Dendritic cell treated with granulocyte-macrophage colony-stimulating factor and Interleukin-4, amounts not matched to agents 40 ng/mL and 50 ng/mL, for 4 days (primary cell): ENCODE data around the gene FAM180A.

Experiments
- H3K27ac Mint-ChIP-seq: one replicate; pipeline ENCODE4 v1.8.0; 2022; ENCODE audit warnings: mild to moderate bottlenecking, mixed read lengths
- H3K27me3 Mint-ChIP-seq: one replicate; pipeline ENCODE4 v1.8.0; 2022; ENCODE audit warnings: mild to moderate bottlenecking, mixed read lengths
- H3K36me3 Mint-ChIP-seq: one replicate; pipeline ENCODE4 v1.8.0; 2022; ENCODE audit warnings: low read depth, mixed read lengths
- H3K4me1 Mint-ChIP-seq: one replicate; pipeline ENCODE4 v1.8.0; 2022; ENCODE audit warnings: low read depth, mixed read lengths
- H3K4me3 Mint-ChIP-seq: one replicate; pipeline ENCODE4 v1.8.0; 2022; ENCODE audit warnings: mild to moderate bottlenecking, moderate library complexity, mixed read lengths
- H3K9me3 Mint-ChIP-seq: one replicate; pipeline ENCODE4 v1.8.0; 2022; ENCODE audit warnings: mixed read lengths
- intact Hi-C: fragments of 100-400 bp; cut with micrococcal nuclease; formaldehyde crosslinking; loops from one replicate; pipeline ENCODE4 v1.15.0; 2022

The FAM180A gene

GRCh38 chr7:135718794-135719437 lies 29.7 kb downstream of the FAM180A start:
- intact Hi-C loops = no loop called here
- H3K4me3 Mint-ChIP-seq = no peak overlapping the region
- peaks cover 5% of the 10 kb centered on the region for H3K4me1 Mint-ChIP-seq
- H3K9me3 Mint-ChIP-seq = no peaks in the 10 kb centered on the region
- no peaks in the 10 kb centered on the region for H3K36me3 Mint-ChIP-seq
- no peak overlapping the region for H3K27ac Mint-ChIP-seq
- H3K27me3 Mint-ChIP-seq = no peaks in the 10 kb centered on the region

- intact Hi-C loops = no loop called here
Measured at GRCh38 chr7:135718219-135718618, 30.4 kb downstream of the FAM180A start.

GRCh38 chr7:135717693-135718092 lies 30.9 kb downstream of the FAM180A start:
- Mint-ChIP-seq H3K9me3 (no peaks in the 10 kb centered on the region), H3K4me3 (no peak overlapping the region), H3K27ac (no peak overlapping the region), H3K27me3 (peaks cover 2% of the 10 kb centered on the region), H3K4me1 (peaks cover 5% of the 10 kb centered on the region), H3K36me3 (no peaks in the 10 kb centered on the region)
- intact Hi-C loops = no loop called here

More at GRCh38 chr7:135718219-135718618, 30.4 kb downstream of the FAM180A start:
- no peak overlapping the region for H3K4me3 Mint-ChIP-seq
- no peak overlapping the region for H3K27ac Mint-ChIP-seq
- H3K27me3 Mint-ChIP-seq = no peaks in the 10 kb centered on the region
- H3K36me3 Mint-ChIP-seq = no peaks in the 10 kb centered on the region
- H3K9me3 Mint-ChIP-seq = no peaks in the 10 kb centered on the region
- H3K4me1 Mint-ChIP-seq = peaks cover 5% of the 10 kb centered on the region

GRCh38 chr7:135716677-135717238 lies 31.9 kb downstream of the FAM180A start:
- intact Hi-C loops = no loop called here
- H3K27me3 Mint-ChIP-seq = peaks cover 2% of the 10 kb centered on the region
- H3K9me3 Mint-ChIP-seq = no peaks in the 10 kb centered on the region
- H3K27ac Mint-ChIP-seq = no peak overlapping the region
- H3K4me1 Mint-ChIP-seq = peaks cover 5% of the 10 kb centered on the region
- no peak overlapping the region for H3K4me3 Mint-ChIP-seq
- no peaks in the 10 kb centered on the region for H3K36me3 Mint-ChIP-seq

GRCh38 chr7:135715673-135716072 lies 32.9 kb downstream of the FAM180A start:
- Mint-ChIP-seq H3K9me3 (no peaks in the 10 kb centered on the region), H3K27me3 (peaks cover 2% of the 10 kb centered on the region), H3K4me3 (no peak overlapping the region), H3K4me1 (peaks cover 5% of the 10 kb centered on the region), H3K27ac (no peak overlapping the region), H3K36me3 (no peaks in the 10 kb centered on the region)
- intact Hi-C loops = no loop called here

- Mint-ChIP-seq H3K36me3 (no peaks in the 10 kb centered on the region), H3K27ac (no peak overlapping the region), H3K27me3 (peaks cover 2% of the 10 kb centered on the region), H3K4me3 (no peak overlapping the region), H3K4me1 (peaks cover 5% of the 10 kb centered on the region), H3K9me3 (no peaks in the 10 kb centered on the region)
- intact Hi-C loops = no loop called here
Measured at GRCh38 chr7:135715055-135715522, 33.5 kb downstream of the FAM180A start.

GRCh38 chr7:135714534-135715009 lies 34.0 kb downstream of the FAM180A start:
- no peaks in the 10 kb centered on the region for H3K36me3 Mint-ChIP-seq
- H3K4me3 Mint-ChIP-seq = no peak overlapping the region
- H3K4me1 Mint-ChIP-seq = peaks cover 2% of the 10 kb centered on the region
- no peak overlapping the region for H3K27ac Mint-ChIP-seq
- no peaks in the 10 kb centered on the region for H3K9me3 Mint-ChIP-seq
- peaks cover 2% of the 10 kb centered on the region for H3K27me3 Mint-ChIP-seq
- intact Hi-C loops = no loop called here

GRCh38 chr7:135713836-135714470 lies 34.7 kb downstream of the FAM180A start:
- no peak overlapping the region for H3K4me3 Mint-ChIP-seq
- no peaks in the 10 kb centered on the region for H3K9me3 Mint-ChIP-seq
- H3K4me1 Mint-ChIP-seq = no peaks in the 10 kb centered on the region
- no peaks in the 10 kb centered on the region for H3K36me3 Mint-ChIP-seq
- H3K27me3 Mint-ChIP-seq = peaks cover 2% of the 10 kb centered on the region
- H3K27ac Mint-ChIP-seq = no peak overlapping the region
- intact Hi-C loops = no loop called here

- Mint-ChIP-seq H3K4me3 (no peak overlapping the region), H3K27me3 (peaks cover 2% of the 10 kb centered on the region), H3K27ac (no peak overlapping the region), H3K4me1 (no peaks in the 10 kb centered on the region), H3K9me3 (no peaks in the 10 kb centered on the region), H3K36me3 (no peaks in the 10 kb centered on the region)
- intact Hi-C loops = no loop called here
Measured at GRCh38 chr7:135712796-135713195, 35.8 kb downstream of the FAM180A start.

GRCh38 chr7:135712182-135712782 lies 36.3 kb downstream of the FAM180A start:
- intact Hi-C loops = no loop called here
- no peak overlapping the region for H3K4me3 Mint-ChIP-seq
- peaks cover 2% of the 10 kb centered on the region for H3K27me3 Mint-ChIP-seq
- no peaks in the 10 kb centered on the region for H3K4me1 Mint-ChIP-seq
- H3K36me3 Mint-ChIP-seq = no peaks in the 10 kb centered on the region
- H3K27ac Mint-ChIP-seq = no peak overlapping the region
- H3K9me3 Mint-ChIP-seq = no peaks in the 10 kb centered on the region

GRCh38 chr7:135711139-135711469 lies 37.5 kb downstream of the FAM180A start:
- Mint-ChIP-seq H3K36me3 (no peaks in the 10 kb centered on the region), H3K9me3 (no peaks in the 10 kb centered on the region), H3K4me1 (no peaks in the 10 kb centered on the region), H3K27ac (no peak overlapping the region), H3K27me3 (peaks cover 2% of the 10 kb centered on the region), H3K4me3 (no peak overlapping the region)
- intact Hi-C loops = no loop called here

GRCh38 chr7:135710417-135711138 lies 38.0 kb downstream of the FAM180A start:
- Mint-ChIP-seq H3K27ac (no peak overlapping the region), H3K27me3 (peaks cover 2% of the 10 kb centered on the region), H3K4me3 (no peak overlapping the region), H3K9me3 (no peaks in the 10 kb centered on the region), H3K36me3 (no peaks in the 10 kb centered on the region), H3K4me1 (no peaks in the 10 kb centered on the region)
- intact Hi-C loops = no loop called here

- Mint-ChIP-seq H3K9me3 (no peaks in the 10 kb centered on the region), H3K36me3 (no peaks in the 10 kb centered on the region), H3K4me1 (no peaks in the 10 kb centered on the region), H3K27me3 (peaks cover 2% of the 10 kb centered on the region), H3K4me3 (no peak overlapping the region), H3K27ac (no peak overlapping the region)
- intact Hi-C loops = no loop called here
Measured at GRCh38 chr7:135709508-135709907, 39.1 kb downstream of the FAM180A start.

- no peaks in the 10 kb centered on the region for H3K9me3 Mint-ChIP-seq
- H3K27ac Mint-ChIP-seq = no peak overlapping the region
- intact Hi-C loops = no loop called here
- H3K4me3 Mint-ChIP-seq = no peak overlapping the region
- H3K27me3 Mint-ChIP-seq = peaks cover 2% of the 10 kb centered on the region
- H3K36me3 Mint-ChIP-seq = no peaks in the 10 kb centered on the region
- no peaks in the 10 kb centered on the region for H3K4me1 Mint-ChIP-seq
Measured at GRCh38 chr7:135708041-135708440, 40.6 kb downstream of the FAM180A start.
